Activated T-cell treated with anti-CD3 and anti-CD28 coated beads for 48 hours (primary cell): ENCODE results near the gene MT1A.

Experiments
- DNase-seq: peaks from one replicate; pipeline ENCODE4 v3.0.0-alpha.2; 2020; ENCODE audit warnings: low read depth

The MT1A gene

GRCh38 chr16:56679078-56679730 is 40.7 kb downstream of the MT1A start:
- DNase-seq = no peak

GRCh38 chr16:56679818-56680217 is 41.4 kb downstream of the MT1A start:
- no peak for DNase-seq

GRCh38 chr16:56681939-56682702 is 43.7 kb downstream of the MT1A start, which contains the start of gene MT1X:
TSS of gene MT1X (plus strand) at chr16:56682470. CDS start at chr16:56682541, 71 bp downstream.
- peak; percentile 92 for DNase-seq

- DNase-seq = no peak
These were observed 44.4 kb downstream of the MT1A start for GRCh38 chr16:56682703-56683397.

GRCh38 chr16:56683424-56684172 is 45.1 kb downstream of the MT1A start:
- no peak for DNase-seq

GRCh38 chr16:56684256-56684925 is 45.9 kb downstream of the MT1A start:
- no peak for DNase-seq

GRCh38 chr16:56684926-56685590 is 46.6 kb downstream of the MT1A start:
- no peak for DNase-seq

- no peak for DNase-seq
These were observed 48.3 kb downstream of the MT1A start for GRCh38 chr16:56686758-56687157.

- no peak for DNase-seq
These were observed 50.3 kb downstream of the MT1A start for GRCh38 chr16:56688762-56689161.

GRCh38 chr16:56689171-56689570 is 50.7 kb downstream of the MT1A start:
- DNase-seq = no peak
